K562 (cell line): Measurements from ENCODE around the gene ADORA1. TPM values are rescaled to one million over a fixed set of nuclear protein-coding genes. Genes with fewer than 3 reads are reported as not detected.

Source experiments
- ATF1 ChIP-seq, 2 experiments: fragments of 450-650 bp in 1 of 2; IDR thresholded peaks; 2 replicates each; pipeline ENCODE4 v1.6.1; 2016; ENCODE audit warnings: missing compliant biosample characterization in 1 of 2, missing genetic modification characterization in 1 of 2
- CBX3 ChIP-seq, 2 experiments: IDR thresholded peaks; 1 replicate in 1 of 2; 2 replicates in 1 of 2; pipeline ENCODE4 v1.6.1; 2012; ENCODE audit warnings: inconsistent platforms in 2 of 2, low read length in 2 of 2, borderline replicate concordance in 1 of 2, control low read depth in 1 of 2
- VEZF1 ChIP-seq: fragments of 200-800 bp; sonication (Bioruptor generic); IDR thresholded peaks from 2 replicates; pipeline ENCODE4 v1.6.1; 2017; ENCODE audit warnings: missing genetic modification characterization, missing compliant biosample characterization
- ZBTB11 ChIP-seq, 3 experiments: fragments of 200-800 bp in 1 of 3; fragments of 250-450 bp in 1 of 3; fragments of 450-650 bp in 1 of 3; sonication (Bioruptor Pico) in 1 of 3; sonication (Bioruptor generic) in 1 of 3; formaldehyde crosslinking in 1 of 3; IDR thresholded peaks; 2 replicates each; pipeline versions ENCODE4 v1.6.1 to v1.8.0; 2016 to 2022; ENCODE audit warnings: mild to moderate bottlenecking in 2 of 3, missing genetic modification characterization in 2 of 3, missing compliant biosample characterization in 1 of 3, moderate library complexity in 1 of 3
- ZNF3 ChIP-seq: fragments of 250-450 bp; sonication (Bioruptor Pico); IDR thresholded peaks from 2 replicates; pipeline ENCODE4 v1.5.0; 2021; ENCODE audit warnings: mild to moderate bottlenecking, moderate library complexity
- polyA plus RNA-seq, 8 experiments: library from polyadenylated mRNA; depleted of rRNA in 4 of 8; stranded (reverse) in 5 of 8; unstranded in 3 of 8; fragments of >200 nt; fragmentation: Nextera tagmentation in 2 of 8; fragmentation: Illumina TruSeq in 1 of 8; extraction: Ambion mirVana in 2 of 8; extraction: Trizol in 1 of 8; gene quantifications; 2 replicates each; pipeline versions ENCODE4 v1.2.1 to v1.2.3, GENCODE V29; 2011 to 2014; ENCODE audit warnings: inconsistent platforms in 1 of 8, missing spikeins in 1 of 8
- total RNA-seq, 7 experiments: library from RNA; depleted of rRNA in 6 of 7; stranded (reverse); fragments of >200 nt in 6 of 7; fragmentation: Illumina TruSeq in 2 of 7; extraction: Trizol in 2 of 7; gene quantifications; 2 replicates each; pipeline versions ENCODE4 v1.2.1 to v1.2.3, GENCODE V29; 2011 to 2021; ENCODE audit warnings: low replicate concordance in 1 of 7

ADORA1 gene
- total and polyA plus RNA-seq, 9 of the 15 experiments (the other 6 are each of a cell fraction or from before 2014, with no cell fraction given): not detected

- TF ChIP-seq ZBTB11 (CRISPR knock-in tag; IDR thresholded peaks at IDR 0.05) (no peak), ATF1 (CRISPR knock-in tag; IDR thresholded peaks at IDR 0.05) (no peak), ATF1 (tag; IDR thresholded peaks at IDR 0.05) (no peak), ZNF3 (CRISPR knock-in tag) (no peak), CBX3 (IDR thresholded peaks at IDR 0.05; ENCODE audit: borderline replicate concordance in 1 of 2, low read length in 2 of 2) (no peak), VEZF1 (CRISPR knock-in tag) (no peak)
Measured at GRCh38 chr1:203156280-203156679, 28.8 kb downstream of the ADORA1 start (continued).
